GM08714 (cell line): ENCODE measurements around the gene CCSAP.
"Not testable (repeated sequence)": the region's sequence is repeated elsewhere in the genome, so short reads cannot be mapped to it uniquely, and the experiment has no call there.

Source experiments
- H3K4me3 ChIP-seq: fragments of 200-500 bp; sonication (Bioruptor generic); 2 replicates; pipeline ENCODE4 v1.5.1; 2014; ENCODE audit warnings: mild to moderate bottlenecking, low read length, inconsistent platforms
- ZNF274 ChIP-seq: IDR thresholded peaks from 2 replicates; pipeline ENCODE4 v1.6.1; 2012; ENCODE audit warnings: mild to moderate bottlenecking, low read depth, low read length

CCSAP gene

GRCh38 chr1:229295745-229296144 is 47.1 kb downstream of the CCSAP start:
- H3K4me3 ChIP-seq, result no peak overlapping the region
- TF ChIP-seq ZNF274, result no peak

GRCh38 chr1:229293528-229294204 is 49.2 kb downstream of the CCSAP start:
- TF ChIP-seq ZNF274, result no peak

GRCh38 chr1:229291686-229292085 is 51.2 kb downstream of the CCSAP start:
- not testable (repeated sequence) for H3K4me3 ChIP-seq

More at GRCh38 chr1:229293528-229294204, 49.2 kb downstream of the CCSAP start:
- H3K4me3 ChIP-seq, result no peak overlapping the region

DNA sequence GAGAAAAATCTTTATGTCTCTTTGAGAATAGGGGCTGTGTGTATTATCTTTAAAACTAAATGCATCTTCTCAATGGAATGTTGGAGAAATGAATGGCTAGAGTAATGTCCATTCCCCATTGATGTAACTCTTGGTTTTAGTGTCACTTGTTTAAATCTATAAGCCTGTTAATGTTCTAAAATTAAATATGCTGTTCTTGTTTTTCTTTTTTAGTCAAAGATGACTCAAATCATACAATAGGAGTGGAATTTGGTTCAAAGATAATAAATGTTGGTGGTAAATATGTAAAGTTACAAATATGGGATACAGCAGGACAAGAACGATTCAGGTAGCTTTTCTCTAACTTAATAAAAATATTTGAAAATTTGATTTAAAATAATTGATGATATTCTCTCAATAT is 54.3 kb downstream of the CCSAP start:
- no peak for TF ChIP-seq ZNF274
- no peak overlapping the region for H3K4me3 ChIP-seq

DNA sequence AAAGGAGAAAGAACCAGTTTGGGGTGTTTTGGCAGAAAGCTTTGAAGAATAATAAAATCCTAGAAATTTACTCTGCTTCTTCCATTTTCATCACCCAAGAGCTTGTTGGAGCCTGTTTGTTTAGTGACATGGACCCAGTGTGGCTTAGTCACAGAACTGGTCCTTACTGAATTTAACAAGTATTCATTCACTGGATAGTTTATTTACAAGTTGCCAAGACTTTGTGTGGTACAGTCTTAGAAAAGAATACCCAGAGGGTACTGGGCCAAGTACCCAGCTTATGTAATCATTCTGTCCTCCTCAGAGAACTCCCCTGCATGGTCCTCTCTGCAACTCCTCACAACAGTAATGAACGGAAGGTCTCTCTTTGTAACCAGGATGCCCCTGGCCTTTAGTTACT is 55.6 kb downstream of the CCSAP start:
- no peak for TF ChIP-seq ZNF274
- no peak overlapping the region for H3K4me3 ChIP-seq

DNA sequence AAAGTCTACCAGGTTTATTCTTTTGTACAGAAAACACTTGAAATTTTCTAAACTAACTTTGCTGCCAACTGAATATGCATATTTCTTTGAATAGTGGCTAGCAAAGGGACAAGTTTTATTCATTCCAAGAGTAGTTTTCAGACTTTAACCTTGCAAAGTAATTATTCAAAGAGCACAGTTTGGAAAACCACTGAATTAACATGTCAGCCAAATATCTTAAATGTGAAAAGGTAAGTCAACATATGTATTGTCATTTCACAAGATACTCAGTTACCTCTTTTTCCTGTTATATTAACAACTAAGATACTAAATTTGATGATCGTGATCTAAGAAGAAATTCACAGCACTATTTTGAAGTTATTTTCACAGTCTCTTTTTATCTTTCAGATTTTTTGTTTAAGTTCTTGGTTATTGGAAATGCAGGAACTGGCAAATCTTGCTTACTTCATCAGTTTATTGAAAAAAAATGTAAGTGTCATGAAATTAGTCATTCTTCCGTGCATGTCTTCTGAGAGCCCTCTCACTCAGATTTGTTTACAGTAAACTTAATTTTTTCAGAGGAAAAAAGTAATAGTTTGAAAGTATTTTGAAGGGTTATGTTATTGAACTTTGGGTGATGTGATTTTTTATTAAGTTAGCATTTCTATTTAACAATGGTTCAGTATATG is 56.6 kb downstream of the CCSAP start:
- H3K4me3 ChIP-seq, result no peak overlapping the region
- TF ChIP-seq ZNF274, result no peak

- no peak overlapping the region for H3K4me3 ChIP-seq
- no peak for TF ChIP-seq ZNF274
Observed at GRCh38 chr1:229285440-229285839, 57.4 kb downstream of the CCSAP start.

- no peak overlapping the region for H3K4me3 ChIP-seq
Observed at GRCh38 chr1:229284887-229285286, 58.0 kb downstream of the CCSAP start.

DNA sequence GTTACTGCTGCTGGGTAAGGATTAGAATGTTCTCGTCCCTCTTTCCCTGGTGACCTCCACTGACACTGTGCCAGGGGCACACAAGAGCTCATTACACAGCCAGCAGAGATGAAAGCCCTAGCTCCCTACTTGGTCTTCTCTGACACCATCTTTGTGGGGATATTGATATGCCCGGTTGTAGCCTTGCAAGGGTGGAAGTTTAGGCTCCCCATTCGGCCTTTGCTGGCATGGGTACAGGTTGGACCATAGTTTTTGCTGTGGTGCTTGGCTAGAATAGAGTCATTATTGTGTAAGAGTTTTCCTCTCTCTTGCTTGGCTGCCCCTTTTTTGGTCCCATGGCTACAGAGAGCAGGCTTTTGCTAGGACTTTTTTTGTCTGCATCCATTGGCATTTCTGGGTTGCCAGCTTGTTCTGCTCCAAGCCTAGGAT is 59.6 kb downstream of the CCSAP start:
- no peak overlapping the region for H3K4me3 ChIP-seq
- no peak for TF ChIP-seq ZNF274

More at GRCh38 chr1:229284887-229285286, 58.0 kb downstream of the CCSAP start:
- no peak for TF ChIP-seq ZNF274

DNA sequence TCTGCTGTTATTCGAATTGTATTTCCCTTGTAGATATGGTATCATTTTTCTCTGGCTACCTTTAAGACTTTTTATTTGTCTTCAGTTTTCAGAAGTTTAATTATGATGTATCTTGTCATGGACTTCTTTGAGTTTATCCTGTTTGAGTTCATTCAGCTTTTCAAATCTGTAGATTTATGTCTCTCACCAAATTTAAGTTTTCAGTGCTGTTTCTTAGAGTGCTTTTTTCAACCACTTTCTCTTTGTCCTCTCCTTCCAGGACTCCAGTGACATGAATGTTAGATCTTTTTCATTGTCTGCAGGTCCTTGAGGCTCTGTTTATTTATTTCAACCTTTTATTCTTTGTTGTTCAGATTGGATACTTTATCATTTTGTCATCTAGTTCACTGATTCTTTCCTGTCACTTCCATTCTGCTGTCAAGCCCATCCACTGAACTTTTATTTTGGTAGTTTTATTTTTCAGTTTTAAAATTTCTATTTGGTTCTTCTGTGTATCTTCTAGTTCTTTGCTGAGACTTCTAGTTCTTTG is 60.5 kb downstream of the CCSAP start:
- no peak for TF ChIP-seq ZNF274

GRCh38 chr1:229281339-229281926 is 61.4 kb downstream of the CCSAP start:
- no peak overlapping the region for H3K4me3 ChIP-seq
- TF ChIP-seq ZNF274, result no peak

More for the DNA sequence above, 60.5 kb downstream of the CCSAP start:
- no peak overlapping the region for H3K4me3 ChIP-seq

DNA sequence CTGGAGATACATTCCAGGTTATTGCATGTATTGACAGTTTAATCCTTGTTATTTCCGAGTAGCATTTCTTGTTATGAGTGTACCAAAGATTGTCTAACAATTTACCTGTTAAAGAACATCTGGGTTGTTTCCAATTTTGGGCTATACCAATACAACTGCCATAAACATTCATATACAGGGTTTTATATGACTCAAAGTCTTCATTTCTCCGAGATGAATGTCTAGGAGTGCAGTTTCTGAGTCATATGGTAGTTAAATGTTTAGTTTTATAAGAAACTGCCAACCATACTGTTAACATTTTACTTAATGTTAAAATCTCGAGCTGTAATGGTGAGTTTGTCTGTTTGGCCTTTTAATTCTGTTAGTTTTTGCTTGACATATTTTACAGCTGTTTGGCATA is 61.9 kb downstream of the CCSAP start:
- H3K4me3 ChIP-seq, result no peak overlapping the region
- TF ChIP-seq ZNF274, result no peak

DNA sequence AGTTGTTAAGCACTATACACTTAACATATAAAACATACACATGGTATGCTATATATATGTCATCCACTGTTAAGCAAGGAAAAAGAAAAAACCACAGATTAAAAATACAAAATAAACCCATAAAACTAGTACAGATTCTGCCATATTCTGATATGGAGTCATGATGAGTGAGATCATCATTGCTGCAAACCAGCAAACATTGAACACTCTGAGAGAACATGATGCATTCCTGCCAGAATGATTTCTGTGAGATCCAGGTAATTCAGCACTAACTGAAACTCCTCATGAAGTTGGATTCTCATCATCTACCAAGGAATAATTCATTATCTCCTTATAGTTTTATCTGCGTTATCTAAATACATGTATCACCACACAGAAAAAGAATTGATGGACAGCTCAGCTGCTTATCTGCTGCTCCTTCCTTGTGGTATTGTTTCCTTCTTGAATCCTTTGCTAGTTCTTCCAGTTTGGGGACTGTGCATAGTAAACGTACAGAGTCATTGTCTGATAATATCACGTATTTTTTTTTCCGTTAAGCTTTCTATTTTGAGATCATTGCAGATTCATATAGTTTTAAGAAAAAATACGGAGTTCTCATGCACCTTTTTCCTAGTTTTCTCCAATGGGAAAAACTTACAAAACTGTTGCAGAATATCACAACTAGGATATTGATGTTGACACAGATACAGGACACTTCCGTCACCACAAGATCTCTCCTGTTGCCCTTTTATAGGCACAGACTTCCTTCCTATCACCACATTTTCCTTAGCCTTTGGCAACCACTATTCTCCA is 62.6 kb downstream of the CCSAP start:
- H3K4me3 ChIP-seq, result no peak overlapping the region
- TF ChIP-seq ZNF274, result no peak

DNA sequence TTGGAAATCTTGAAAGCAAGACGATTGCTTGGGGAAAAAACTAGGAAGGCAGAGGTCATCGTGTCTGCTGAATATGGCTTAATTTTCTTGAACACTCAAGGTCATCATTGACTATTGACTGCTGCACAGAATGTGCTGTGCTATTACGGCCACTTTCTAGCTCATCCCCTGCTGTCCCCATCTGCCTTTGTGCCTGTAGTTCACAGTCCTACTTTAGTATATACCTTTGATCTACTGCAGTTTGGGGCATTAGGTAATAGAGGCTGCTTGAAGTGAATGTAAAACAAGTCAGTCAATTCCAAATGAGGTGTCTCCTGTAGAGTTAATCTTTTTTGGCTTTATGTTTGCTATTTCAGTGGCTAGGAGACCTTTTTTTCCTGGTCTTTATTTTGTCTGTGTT is 63.6 kb downstream of the CCSAP start:
- H3K4me3 ChIP-seq, result no peak overlapping the region
- TF ChIP-seq ZNF274, result no peak
